RWPE1 (cell line): Measurements from ENCODE around the gene NDUFA7.
"Not testable (repeated sequence)": the region's sequence is repeated elsewhere in the genome, so short reads cannot be mapped to it uniquely, and the experiment has no call there.

Experiments used
- CTCF ChIA-PET: fragments of 350-600 bp; sonication (Branson Sonifier 250); formaldehyde crosslinking; extraction: SDS; loops from one replicate; lab custom pipeline; 2021; lab: Yijun Ruan, JAX
- POLR2A ChIA-PET: fragments of 400-600 bp; formaldehyde crosslinking; extraction: SDS; loops from one replicate; lab custom pipeline; 2020; ENCODE audit warnings: antibody characterized with exemption; ENCODE audit not compliant: low non-redundant PET; lab: Yijun Ruan, JAX
- DNase-seq: peaks from one replicate; pipeline ENCODE4 v3.0.0; 2012; ENCODE audit warnings: low spot score
- H3K27ac ChIP-seq: fragments of 450-650 bp; 2 replicates; pipeline ENCODE4 v1.5.1; 2017
- CTCF ChIP-seq: fragments of 450-650 bp; conservative IDR thresholded peaks from 2 replicates; pipeline ENCODE4 v1.5.1; 2017; ENCODE audit warnings: low read depth, mild to moderate bottlenecking

NDUFA7 gene

GRCh38 chr19:8320564-8321066, 560 bp downstream of the NDUFA7 start:
- DNase-seq = no peak
- TF ChIP-seq CTCF = no peak
- ChIA-PET CTCF (interaction anchor here (0.6 to 0.8 kb wide), 2 partner anchors 356 to 376 kb away, joined by 3 read pairs; no protein-coding TSS in a partner anchor), POLR2A (interaction anchor here (0.6 kb wide), 1 partner anchor 15 kb away, joined by 4 read pairs; no protein-coding TSS in a partner anchor)
- peak overlapping the region; percentile 80 for H3K27ac ChIP-seq

- POLR2A ChIA-PET = no interaction called here
- no peak for TF ChIP-seq CTCF
- H3K27ac ChIP-seq = peak overlapping the region; percentile 80
- CTCF ChIA-PET = interaction anchor here (0.6 to 0.7 kb wide), 3 partner anchors 339 to 817 kb away, joined by 3 to 4 read pairs (median 3); no protein-coding TSS in a partner anchor
- no peak for DNase-seq
Observed at GRCh38 chr19:8319807-8320520, 1.2 kb downstream of the NDUFA7 start.

- POLR2A ChIA-PET, H3K27ac ChIP-seq, DNase-seq: not testable (repeated sequence)
- CTCF ChIA-PET = interaction anchor here (0.6 to 0.7 kb wide), 4 partner anchors 9 to 1871 kb away, joined by 3 to 4 read pairs (median 4); no protein-coding TSS in a partner anchor
Observed at GRCh38 chr19:8318835-8319234, 2.3 kb downstream of the NDUFA7 start.

GRCh38 chr19:8316351-8317125, 4.6 kb downstream of the NDUFA7 start:
- ChIA-PET CTCF (interaction anchor here (0.6 kb wide), 1 partner anchor 46 kb away, joined by 3 read pairs; no protein-coding TSS in a partner anchor), POLR2A (interaction anchor here (0.5 kb wide), 1 partner anchor 41 kb away, joined by 3 read pairs; no protein-coding TSS in a partner anchor)
- no peak for TF ChIP-seq CTCF
- DNase-seq = no peak
- H3K27ac ChIP-seq = peak overlapping the region; percentile 12; the same call in 1 of the 2 replicates

GRCh38 chr19:8314981-8315640, 6.1 kb downstream of the NDUFA7 start:
- POLR2A ChIA-PET, CTCF ChIA-PET, DNase-seq, H3K27ac ChIP-seq: not testable (repeated sequence)

GRCh38 chr19:8311461-8312260, 9.5 kb downstream of the NDUFA7 start:
- no peak for DNase-seq
- POLR2A ChIA-PET = no interaction called here
- no peak for TF ChIP-seq CTCF
- peak overlapping the region; percentile 75 for H3K27ac ChIP-seq
- CTCF ChIA-PET = interaction anchor here (0.5 to 0.6 kb wide), 2 partner anchors 19 to 186 kb away, joined by 3 to 4 read pairs; no protein-coding TSS in a partner anchor
